Transverse colon (tissue), 4 donors: ENCODE results near the gene TMEM201. TPM values are rescaled to one million over a fixed set of nuclear protein-coding genes. Genes with fewer than 3 reads are reported as not detected.

ENCODE experiments used
- DNase-seq: peaks from one replicate; pipeline ENCODE4 v3.0.0-alpha.2; 2019
- H3K27ac ChIP-seq, 4 donors: fragments of 200-600 bp; sonication (generic); 2 replicates each; pipeline ENCODE4 v1.5.1; 2016 to 2018; ENCODE audit warnings: inconsistent platforms in 4 of 4
- H3K27me3 ChIP-seq: fragments of 200-600 bp; sonication (generic); 2 replicates; pipeline ENCODE4 v1.5.1; 2017; ENCODE audit warnings: inconsistent platforms
- H3K36me3 ChIP-seq, 4 donors: fragments of 200-600 bp; sonication (generic); 2 replicates each; pipeline ENCODE4 v1.5.1; 2017 to 2019; ENCODE audit warnings: inconsistent platforms in 4 of 4
- H3K4me1 ChIP-seq, 4 donors: fragments of 200-600 bp; sonication (generic); 2 replicates each; pipeline ENCODE4 v1.5.1; 2017 to 2020; ENCODE audit warnings: inconsistent platforms in 4 of 4
- H3K4me3 ChIP-seq, 4 donors: fragments of 200-600 bp; sonication (generic); 1 replicate in 1 of 4; 2 replicates in 3 of 4; pipeline versions ENCODE4 v1.5.1 to v1.6.1; 2017 to 2019; ENCODE audit warnings: inconsistent platforms in 4 of 4
- H3K9me3 ChIP-seq, 2 donors: fragments of 200-600 bp; sonication (generic); 2 replicates each; pipeline ENCODE4 v1.5.1; 2017 to 2019; ENCODE audit warnings: inconsistent platforms in 2 of 2
- EP300 ChIP-seq: sonication (generic); formaldehyde crosslinking; IDR thresholded peaks from one replicate; pipeline ENCODE4 v1.6.1; 2017; ENCODE audit warnings: antibody characterized with exemption, low read depth
- POLR2A ChIP-seq: fragments of 450-650 bp; IDR thresholded peaks from one replicate; pipeline ENCODE4 v1.6.1; 2016; ENCODE audit warnings: antibody characterized with exemption, mild to moderate bottlenecking, moderate library complexity
- POLR2AphosphoS5 ChIP-seq, 3 donors: sonication (generic); formaldehyde crosslinking; IDR thresholded peaks; one replicate each; pipeline ENCODE4 v1.6.1; 2016; ENCODE audit warnings: antibody characterized with exemption in 3 of 3
- WGBS, 2 donors: methylation state at CpG; one replicate each; pipeline ENCODE4 v1.1.5; 2018; ENCODE audit warnings: low coverage in 1 of 2; 5-methylcytosine and 5-hydroxymethylcytosine counted together
- in situ Hi-C, 4 donors: fragments of 200-750 bp; cut with MboI; loops; one replicate each; pipeline versions ENCODE4 v1.15.0 to v1.15.1; 2017; ENCODE audit warnings: low sequenced_read_pairs in 3 of 4, low pct_ligation_motif_present in 1 of 4, low pct_unique_long_range_greater_than_20kb in 1 of 4
- intact Hi-C: fragments of 100-400 bp; cut with DNase I; formaldehyde crosslinking; loops from one replicate; pipeline ENCODE4 v1.15.1; 2023; ENCODE audit warnings: low total_unique reads
- total RNA-seq, 4 donors: library from RNA; depleted of rRNA; stranded (reverse); fragments of >200 nt; gene quantifications; one replicate each; pipeline ENCODE4 v1.1.0, GENCODE V29; 2016
- TF ChIP-seq, protein P1 (sequence below), 5 experiments: fragments of 200-600 bp in 3 of 5; fragments of 450-650 bp in 2 of 5; sonication (generic) in 3 of 5; IDR thresholded peaks; 1 replicate in 2 of 5; 2 replicates in 3 of 5; pipeline ENCODE4 v1.5.1; 2016 to 2017; ENCODE audit warnings: antibody characterized with exemption in 5 of 5, inconsistent platforms in 3 of 5, mild to moderate bottlenecking in 2 of 5, moderate library complexity in 1 of 5

Gene TMEM201
- total RNA-seq, 4 donors from 2014 or later, result 2.6 to 19.7 (median 6.0) TPM

GRCh38 chr1:9649769-9650168, 61.1 kb downstream of the TMEM201 start:
- H3K27ac ChIP-seq, result no peak overlapping the region
- H3K36me3 ChIP-seq, result no peaks in the 10 kb centered on the region
- no peak for DNase-seq
- 85 to 100% methylated on average over 2 to 3 of the region's 3 CpGs for WGBS, 2 donors
- no peak overlapping the region for H3K4me3 ChIP-seq
- TF ChIP-seq, protein P1, sequence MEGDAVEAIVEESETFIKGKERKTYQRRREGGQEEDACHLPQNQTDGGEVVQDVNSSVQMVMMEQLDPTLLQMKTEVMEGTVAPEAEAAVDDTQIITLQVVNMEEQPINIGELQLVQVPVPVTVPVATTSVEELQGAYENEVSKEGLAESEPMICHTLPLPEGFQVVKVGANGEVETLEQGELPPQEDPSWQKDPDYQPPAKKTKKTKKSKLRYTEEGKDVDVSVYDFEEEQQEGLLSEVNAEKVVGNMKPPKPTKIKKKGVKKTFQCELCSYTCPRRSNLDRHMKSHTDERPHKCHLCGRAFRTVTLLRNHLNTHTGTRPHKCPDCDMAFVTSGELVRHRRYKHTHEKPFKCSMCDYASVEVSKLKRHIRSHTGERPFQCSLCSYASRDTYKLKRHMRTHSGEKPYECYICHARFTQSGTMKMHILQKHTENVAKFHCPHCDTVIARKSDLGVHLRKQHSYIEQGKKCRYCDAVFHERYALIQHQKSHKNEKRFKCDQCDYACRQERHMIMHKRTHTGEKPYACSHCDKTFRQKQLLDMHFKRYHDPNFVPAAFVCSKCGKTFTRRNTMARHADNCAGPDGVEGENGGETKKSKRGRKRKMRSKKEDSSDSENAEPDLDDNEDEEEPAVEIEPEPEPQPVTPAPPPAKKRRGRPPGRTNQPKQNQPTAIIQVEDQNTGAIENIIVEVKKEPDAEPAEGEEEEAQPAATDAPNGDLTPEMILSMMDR (IDR thresholded peaks at IDR 0.05), result no peak
- TF ChIP-seq EP300 (no peak), POLR2A (no peak), POLR2AphosphoS5 (IDR thresholded peaks at IDR 0.05) (no peak)
- intact Hi-C loops, result no loop called here
- H3K4me1 ChIP-seq, result peaks cover 0 to 22% (median 15%) of the 10 kb centered on the region in 4 donors
- in situ Hi-C loops, result no loop called here
- H3K27me3 ChIP-seq, result peaks cover 50% of the 10 kb centered on the region
- no peaks in the 10 kb centered on the region for H3K9me3 ChIP-seq

DNA sequence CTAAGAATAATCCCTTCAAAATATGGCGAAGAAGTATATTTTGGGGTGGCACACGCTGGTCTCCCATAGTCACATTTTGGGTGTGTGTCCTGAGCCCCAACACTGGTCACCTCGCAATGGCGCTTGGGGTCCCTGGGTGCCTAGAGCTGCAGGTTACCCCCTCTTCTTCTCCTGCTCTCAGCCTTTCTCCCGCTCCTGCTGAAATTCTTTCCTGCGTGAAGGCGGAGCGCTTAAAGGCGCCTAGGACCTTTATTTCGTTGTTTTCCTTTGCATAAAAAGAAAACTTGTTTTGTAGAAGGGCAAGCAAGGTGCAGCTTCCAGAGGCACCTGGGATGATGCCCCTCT, 62.5 kb downstream of the TMEM201 start:
- DNase-seq, result no peak
- H3K36me3 ChIP-seq, result no peaks in the 10 kb centered on the region
- no peak for TF ChIP-seq POLR2A
- TF ChIP-seq POLR2AphosphoS5 (IDR thresholded peaks at IDR 0.05), result no peak
- TF ChIP-seq, protein P1 (IDR thresholded peaks at IDR 0.05), result no peak
- no peak for TF ChIP-seq EP300
- H3K4me3 ChIP-seq, result peak overlapping the region in 3 of 4 donors; percentile 35 to 55 (median 47)
- H3K9me3 ChIP-seq, result no peaks in the 10 kb centered on the region
- intact Hi-C loops, result no loop called here
- in situ Hi-C loops, result no loop called here
- H3K27me3 ChIP-seq, result peaks cover 54% of the 10 kb centered on the region
- peak overlapping the region; percentile 69 to 79 (median 77) for H3K27ac ChIP-seq
- 12 to 22% methylated on average over 7 to 10 of the region's 10 CpGs for WGBS, 2 donors
- H3K4me1 ChIP-seq, result peaks cover 0 to 22% (median 15%) of the 10 kb centered on the region in 4 donors

GRCh38 chr1:9651565-9652378, 63.1 kb downstream of the TMEM201 start, which contains the start of gene PIK3CD:
TSS of gene PIK3CD (plus strand) at chr1:9651731. CDS start at chr1:9710456, 58,725 bp downstream.
- intact Hi-C loops, result no loop called here
- H3K4me1 ChIP-seq, result peaks cover 0 to 22% (median 15%) of the 10 kb centered on the region in 4 donors
- H3K27me3 ChIP-seq, result peaks cover 54% of the 10 kb centered on the region
- H3K27ac ChIP-seq, result peak within 1 kb of the TSS; percentile 69 to 79 (median 77)
- no peak for DNase-seq
- no peaks in the 10 kb centered on the region for H3K9me3 ChIP-seq
- TF ChIP-seq EP300, result no peak
- no peak for TF ChIP-seq POLR2AphosphoS5 (IDR thresholded peaks at IDR 0.05)
- no peak for TF ChIP-seq POLR2A
- TF ChIP-seq, protein P1 (IDR thresholded peaks at IDR 0.05), result no peak
- H3K36me3 ChIP-seq, result no peaks in the 10 kb centered on the region
- in situ Hi-C loops, result no loop called here
- 0 to 2% methylated on average over 19 to 79 of the region's 94 CpGs for WGBS, 2 donors
- peak within 1 kb of the TSS in 3 of 4 donors; percentile 35 to 55 (median 47) for H3K4me3 ChIP-seq

- WGBS, 2 donors, result 0 to 14% methylated on average over 5 to 49 of the region's 55 CpGs
- Histone ChIP-seq H3K27me3 (peaks cover 54% of the 10 kb centered on the region), H3K4me3 (peak overlapping the region in 3 of 4 donors; percentile 35 to 55 (median 47)), H3K36me3 (no peaks in the 10 kb centered on the region), H3K4me1 (peaks cover 0 to 22% (median 15%) of the 10 kb centered on the region in 4 donors), H3K27ac (peak overlapping the region; percentile 69 to 79 (median 77)), H3K9me3 (no peaks in the 10 kb centered on the region)
- intact Hi-C loops, result no loop called here
- TF ChIP-seq EP300 (no peak), POLR2AphosphoS5 (IDR thresholded peaks at IDR 0.05) (no peak), POLR2A (no peak)
- TF ChIP-seq, protein P1 (IDR thresholded peaks at IDR 0.05), result no peak
- peak; percentile 42 for DNase-seq
- in situ Hi-C loops, result no loop called here
Measured at GRCh38 chr1:9652379-9653209, 63.9 kb downstream of the TMEM201 start.
